ENCODE results near the gene GPC6. TPM values are rescaled to one million over a fixed set of nuclear protein-coding genes. Genes with fewer than 3 reads are reported as not detected.

The GPC6 gene
- total RNA-seq, 2 experiments from 2014 or later = not detected

- CTCF ChIA-PET (ENCODE audit: unreplicated experiment) = no interaction called here
- BruUV-seq (replicated peaks) = no TSS peak
- Histone ChIP-seq H2AFZ (ENCODE audit: low read length) (no peak overlapping the region), H3K4me1 (ENCODE audit: insufficient read depth, low read length, poor library complexity, severe bottlenecking) (no peaks in the 10 kb centered on the region), H3K27ac (ENCODE audit: low read depth, low read length, poor library complexity, severe bottlenecking) (no peak overlapping the region), H3K4me3 (ENCODE audit: low read depth, low read length, poor library complexity, severe bottlenecking) (no peak overlapping the region), H3K4me2 (ENCODE audit: low read length) (no peak overlapping the region), H4K20me1 (ENCODE audit: insufficient read depth, low read length) (no peaks in the 10 kb centered on the region), H3K36me3 (ENCODE audit: insufficient read depth, low read length) (no peaks in the 10 kb centered on the region), H3K79me2 (ENCODE audit: insufficient read depth, low read depth, low read length) (no peaks in the 10 kb centered on the region), H3K9me2 (ENCODE audit: insufficient read depth, low read length) (no peaks in the 10 kb centered on the region), H3K9me3 (ENCODE audit: low read length) (no peaks in the 10 kb centered on the region)
- POLR2A ChIA-PET = interaction anchor here (0.7 kb wide), 1 partner anchor 489 kb away, joined by 3 read pairs; no protein-coding TSS in a partner anchor
- intact Hi-C loops (cut with micrococcal nuclease; ENCODE audit: unreplicated experiment) = no loop called here
- TF ChIP-seq CTCF (conservative IDR thresholded peaks at IDR 0.05; ENCODE audit: low read length) (no peak), EZH2phosphoT487 (IDR thresholded peaks at IDR 0.05; ENCODE audit: borderline replicate concordance, low read depth, low read length) (no peak)
- no peak for DNase-seq (ENCODE audit: low spot score)
Observed at GRCh38 chr13:93649496-93649895, 422.9 kb downstream of the GPC6 start.

GRCh38 chr13:93653776-93654175 lies 427.2 kb downstream of the GPC6 start:
- H3K27ac ChIP-seq (ENCODE audit: low read depth, low read length, poor library complexity, severe bottlenecking) = no peak overlapping the region
- no TSS peak for BruUV-seq (replicated peaks)
- H4K20me1 ChIP-seq (ENCODE audit: insufficient read depth, low read length) = no peaks in the 10 kb centered on the region
- no peaks in the 10 kb centered on the region for H3K4me1 ChIP-seq (ENCODE audit: insufficient read depth, low read length, poor library complexity, severe bottlenecking)
- intact Hi-C loops (cut with micrococcal nuclease; ENCODE audit: unreplicated experiment) = no loop called here
- no peak overlapping the region for H3K4me2 ChIP-seq (ENCODE audit: low read length)
- no peak overlapping the region for H3K4me3 ChIP-seq (ENCODE audit: low read depth, low read length, poor library complexity, severe bottlenecking)
- H3K9me3 ChIP-seq (ENCODE audit: low read length) = no peaks in the 10 kb centered on the region
- H3K36me3 ChIP-seq (ENCODE audit: insufficient read depth, low read length) = no peaks in the 10 kb centered on the region
- H2AFZ ChIP-seq (ENCODE audit: low read length) = no peak overlapping the region
- POLR2A ChIA-PET = no interaction called here
- no peak for TF ChIP-seq EZH2phosphoT487 (IDR thresholded peaks at IDR 0.05; ENCODE audit: borderline replicate concordance, low read depth, low read length)
- no peak for TF ChIP-seq CTCF (conservative IDR thresholded peaks at IDR 0.05; ENCODE audit: low read length)
- DNase-seq (ENCODE audit: low spot score) = no peak
- no peaks in the 10 kb centered on the region for H3K9me2 ChIP-seq (ENCODE audit: insufficient read depth, low read length)
- no peaks in the 10 kb centered on the region for H3K79me2 ChIP-seq (ENCODE audit: insufficient read depth, low read depth, low read length)
- CTCF ChIA-PET (ENCODE audit: unreplicated experiment) = no interaction called here

GRCh38 chr13:93655154-93655553 lies 428.5 kb downstream of the GPC6 start:
- no peaks in the 10 kb centered on the region for H3K36me3 ChIP-seq (ENCODE audit: insufficient read depth, low read length)
- POLR2A ChIA-PET = no interaction called here
- H3K79me2 ChIP-seq (ENCODE audit: insufficient read depth, low read depth, low read length) = no peaks in the 10 kb centered on the region
- no peak overlapping the region for H2AFZ ChIP-seq (ENCODE audit: low read length)
- BruUV-seq (replicated peaks) = no TSS peak
- no peak overlapping the region for H3K27ac ChIP-seq (ENCODE audit: low read depth, low read length, poor library complexity, severe bottlenecking)
- no peaks in the 10 kb centered on the region for H3K4me1 ChIP-seq (ENCODE audit: insufficient read depth, low read length, poor library complexity, severe bottlenecking)
- no peaks in the 10 kb centered on the region for H3K9me2 ChIP-seq (ENCODE audit: insufficient read depth, low read length)
- CTCF ChIA-PET (ENCODE audit: unreplicated experiment) = no interaction called here
- H3K4me2 ChIP-seq (ENCODE audit: low read length) = no peak overlapping the region
- no peak for DNase-seq (ENCODE audit: low spot score)
- no peaks in the 10 kb centered on the region for H4K20me1 ChIP-seq (ENCODE audit: insufficient read depth, low read length)
- no peak overlapping the region for H3K4me3 ChIP-seq (ENCODE audit: low read depth, low read length, poor library complexity, severe bottlenecking)
- H3K9me3 ChIP-seq (ENCODE audit: low read length) = no peaks in the 10 kb centered on the region
- intact Hi-C loops (cut with micrococcal nuclease; ENCODE audit: unreplicated experiment) = no loop called here
- TF ChIP-seq EZH2phosphoT487 (IDR thresholded peaks at IDR 0.05; ENCODE audit: borderline replicate concordance, low read depth, low read length) (no peak), CTCF (conservative IDR thresholded peaks at IDR 0.05; ENCODE audit: low read length) (no peak)

All from OCI-LY7 (cell line).